Measurements from ENCODE around the gene LDLRAD4.

Gene LDLRAD4

GRCh38 chr18:13289481-13290205, 71.1 kb downstream of the LDLRAD4 start:
- no peak for DNase-seq

- DNase-seq, result no peak
These were observed 72.3 kb downstream of the LDLRAD4 start for GRCh38 chr18:13290856-13291271.

- DNase-seq, result no peak
These were observed 72.7 kb downstream of the LDLRAD4 start for GRCh38 chr18:13291299-13291698.

GRCh38 chr18:13291745-13292447, 73.3 kb downstream of the LDLRAD4 start:
- no peak for DNase-seq

GRCh38 chr18:13292736-13293135, 74.2 kb downstream of the LDLRAD4 start:
- DNase-seq, result no peak

- no peak for DNase-seq
These were observed 75.7 kb downstream of the LDLRAD4 start for GRCh38 chr18:13294309-13294708.

- no peak for DNase-seq
These were observed 77.3 kb downstream of the LDLRAD4 start for GRCh38 chr18:13295894-13296293.

- no peak for DNase-seq
These were observed 78.5 kb downstream of the LDLRAD4 start for GRCh38 chr18:13296867-13297574.

- DNase-seq, result no peak
These were observed 79.7 kb downstream of the LDLRAD4 start for GRCh38 chr18:13298262-13298661.

GRCh38 chr18:13300029-13300428, 81.5 kb downstream of the LDLRAD4 start:
- DNase-seq, result no peak

GRCh38 chr18:13300796-13301195, 82.2 kb downstream of the LDLRAD4 start:
- DNase-seq, result no peak

GRCh38 chr18:13302040-13302439, 83.5 kb downstream of the LDLRAD4 start:
- no peak for DNase-seq

GRCh38 chr18:13302457-13303225, 84.1 kb downstream of the LDLRAD4 start:
- peak; percentile 61 for DNase-seq

GRCh38 chr18:13303756-13304364, 85.3 kb downstream of the LDLRAD4 start:
- no peak for DNase-seq

- no peak for DNase-seq
These were observed 86.7 kb downstream of the LDLRAD4 start for GRCh38 chr18:13305301-13305700.

GRCh38 chr18:13306583-13306982, 88.0 kb downstream of the LDLRAD4 start:
- no peak for DNase-seq

- DNase-seq, result no peak
These were observed 89.8 kb downstream of the LDLRAD4 start for GRCh38 chr18:13308369-13308768.

GRCh38 chr18:13309031-13309747, 90.6 kb downstream of the LDLRAD4 start:
- DNase-seq, result no peak

- no peak for DNase-seq
These were observed 91.4 kb downstream of the LDLRAD4 start for GRCh38 chr18:13309748-13310670.

- DNase-seq, result no peak
These were observed 92.6 kb downstream of the LDLRAD4 start for GRCh38 chr18:13311193-13311592.

- DNase-seq, result no peak
These were observed 94.0 kb downstream of the LDLRAD4 start for GRCh38 chr18:13312515-13312914.

Measured in RPMI8226 (cell line).